Sigmoid colon (tissue), 3 donors: ENCODE measurements around the gene KSR1.

Experiments
- CTCF ChIP-seq, 4 experiments: fragments of 450-650 bp in 3 of 4; fragments of 200-600 bp in 1 of 4; IDR thresholded peaks; one replicate each; pipeline ENCODE4 v1.5.1; 2016 to 2019; ENCODE audit warnings: antibody characterized with exemption in 4 of 4, mild to moderate bottlenecking in 3 of 4, moderate library complexity in 2 of 4
- POLR2A ChIP-seq, 2 donors: fragments of 450-650 bp; IDR thresholded peaks; one replicate each; pipeline ENCODE4 v1.6.1; 2016; ENCODE audit warnings: antibody characterized with exemption in 2 of 2, mild to moderate bottlenecking in 2 of 2, moderate library complexity in 2 of 2

- TF ChIP-seq CTCF (IDR thresholded peaks at IDR 0.05) (no peak), POLR2A (IDR thresholded peaks at IDR 0.05) (no peak)
Measured at GRCh38 chr17:27550291-27550930, 94.2 kb downstream of the KSR1 start.
